KMS-11 (cell line): ENCODE results near the gene PIN1.

ENCODE experiments used
- H2AFZ ChIP-seq: fragments of 200-600 bp; sonication (generic); 2 replicates; pipeline ENCODE4 v1.6.1; 2016; ENCODE audit warnings: antibody characterized with exemption, mixed run types, low read depth
- H3K27ac ChIP-seq: fragments of 200-600 bp; sonication (generic); 2 replicates; pipeline ENCODE4 v1.6.1; 2016; ENCODE audit warnings: mild to moderate bottlenecking, mixed run types
- H3K27me3 ChIP-seq: fragments of 200-600 bp; sonication (generic); 2 replicates; pipeline ENCODE4 v1.6.1; 2017; ENCODE audit warnings: mild to moderate bottlenecking, low read depth, mixed run types, moderate library complexity; ENCODE audit not compliant: insufficient read depth
- H3K36me3 ChIP-seq: fragments of 200-600 bp; sonication (generic); 2 replicates; pipeline ENCODE4 v1.6.1; 2017; ENCODE audit warnings: mild to moderate bottlenecking, mixed run types; ENCODE audit not compliant: insufficient read depth
- H3K4me1 ChIP-seq: fragments of 200-600 bp; sonication (generic); 2 replicates; pipeline ENCODE4 v1.6.1; 2016; ENCODE audit warnings: mild to moderate bottlenecking, low read depth, mixed run types; ENCODE audit not compliant: poor library complexity, severe bottlenecking
- H3K4me2 ChIP-seq: fragments of 200-600 bp; sonication (generic); 2 replicates; pipeline ENCODE4 v1.7.0; 2016; ENCODE audit warnings: mild to moderate bottlenecking, mixed run types
- H3K4me3 ChIP-seq: fragments of 200-600 bp; sonication (generic); IDR thresholded peaks from 2 replicates; pipeline ENCODE4 v1.6.1; 2017; ENCODE audit warnings: low read depth, low read length, mixed read lengths; ENCODE audit not compliant: insufficient read depth
- H3K79me2 ChIP-seq: fragments of 200-600 bp; sonication (generic); 2 replicates; pipeline ENCODE4 v1.6.1; 2016; ENCODE audit warnings: low read depth, mixed run types; ENCODE audit not compliant: insufficient read depth
- H3K9ac ChIP-seq: fragments of 200-600 bp; sonication (generic); 2 replicates; pipeline ENCODE4 v1.6.1; 2016; ENCODE audit warnings: mild to moderate bottlenecking, mixed run types
- H4K20me1 ChIP-seq: fragments of 200-600 bp; sonication (generic); 2 replicates; pipeline ENCODE4 v1.6.1; 2016; ENCODE audit warnings: mild to moderate bottlenecking, mixed run types; ENCODE audit not compliant: insufficient read depth
- CTCF ChIP-seq: fragments of 200-600 bp; sonication (generic); conservative IDR thresholded peaks from 2 replicates; pipeline ENCODE4 v1.6.1; 2017; ENCODE audit warnings: low read depth, mild to moderate bottlenecking, antibody characterized with exemption, low read length, moderate library complexity, mixed read lengths

The PIN1 gene

GRCh38 chr19:9849791-9850190, 14.7 kb downstream of the PIN1 start:
- TF ChIP-seq CTCF = no peak

GRCh38 chr19:9850235-9850959, 15.3 kb downstream of the PIN1 start:
- no peaks in the 10 kb centered on the region for H3K27me3 ChIP-seq

More at GRCh38 chr19:9849791-9850190, 14.7 kb downstream of the PIN1 start:
- H2AFZ ChIP-seq = no peak overlapping the region
- H3K79me2 ChIP-seq = no peaks in the 10 kb centered on the region
- no peaks in the 10 kb centered on the region for H4K20me1 ChIP-seq
- H3K9ac ChIP-seq = no peak overlapping the region
- no peak overlapping the region for H3K27ac ChIP-seq
- no peaks in the 10 kb centered on the region for H3K27me3 ChIP-seq
- no peaks in the 10 kb centered on the region for H3K36me3 ChIP-seq
- no peak overlapping the region for H3K4me2 ChIP-seq
- no peak overlapping the region for H3K4me3 ChIP-seq
- no peaks in the 10 kb centered on the region for H3K4me1 ChIP-seq

DNA sequence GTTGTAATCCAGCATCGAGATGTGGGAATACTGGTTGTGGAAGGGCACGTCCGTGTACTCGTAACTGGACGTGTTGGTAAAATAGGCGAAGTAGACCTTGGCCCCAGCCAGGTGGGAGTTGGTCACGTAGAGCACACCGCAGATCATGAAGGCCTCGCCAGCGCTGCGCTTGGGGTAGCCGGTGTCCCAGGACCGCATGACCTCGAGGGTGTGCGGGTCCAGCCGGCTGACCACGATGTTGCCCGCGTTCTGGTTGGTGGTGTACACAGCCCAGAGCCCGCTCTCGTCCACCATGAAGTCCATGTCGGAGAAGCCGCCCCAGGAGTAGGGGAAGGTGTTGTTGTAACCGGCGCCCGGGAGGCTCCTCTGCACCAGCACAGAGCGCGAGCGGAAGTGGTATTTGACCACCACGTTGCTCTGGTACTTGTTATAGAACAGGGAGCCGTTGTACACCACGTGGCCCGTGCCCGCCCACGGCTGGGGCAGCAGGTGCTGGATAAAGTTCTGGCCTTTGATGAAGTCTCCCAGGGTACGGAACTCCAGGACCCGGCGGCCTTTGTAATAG, 19.2 kb downstream of the PIN1 start:
- TF ChIP-seq CTCF = no peak
- Histone ChIP-seq H3K36me3 (no peaks in the 10 kb centered on the region), H3K27me3 (no peaks in the 10 kb centered on the region), H3K4me1 (no peaks in the 10 kb centered on the region), H3K9ac (no peak overlapping the region), H2AFZ (no peak overlapping the region), H3K4me2 (no peak overlapping the region), H3K4me3 (no peak overlapping the region), H3K79me2 (no peaks in the 10 kb centered on the region), H4K20me1 (no peaks in the 10 kb centered on the region), H3K27ac (no peak overlapping the region)

More at GRCh38 chr19:9850235-9850959, 15.3 kb downstream of the PIN1 start:
- Histone ChIP-seq H4K20me1 (no peaks in the 10 kb centered on the region), H2AFZ (no peak overlapping the region), H3K79me2 (no peaks in the 10 kb centered on the region), H3K4me2 (no peak overlapping the region), H3K27ac (no peak overlapping the region), H3K36me3 (no peaks in the 10 kb centered on the region), H3K4me1 (no peaks in the 10 kb centered on the region), H3K4me3 (no peak overlapping the region), H3K9ac (no peak overlapping the region)
- TF ChIP-seq CTCF = no peak

DNA sequence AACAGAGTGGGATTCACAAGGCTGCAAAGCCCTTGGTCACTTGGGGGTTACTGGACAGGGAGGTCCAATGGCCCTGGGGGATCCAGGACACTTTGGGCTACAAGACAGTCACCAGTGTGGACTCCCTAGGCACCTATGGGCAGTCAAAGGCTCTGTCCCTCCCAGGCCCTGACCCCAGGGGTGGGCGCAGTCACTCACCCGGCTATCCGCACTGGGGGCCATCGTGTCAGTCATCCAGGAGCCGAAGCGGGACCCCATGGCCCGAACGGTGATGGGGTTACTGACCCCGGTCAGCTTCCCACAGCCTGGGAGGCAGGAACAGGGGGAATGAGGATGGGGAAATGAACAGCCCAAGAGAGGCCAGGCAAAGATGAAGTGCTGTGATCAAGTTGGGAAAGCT, 21.5 kb downstream of the PIN1 start:
- no peaks in the 10 kb centered on the region for H3K4me1 ChIP-seq
- H3K36me3 ChIP-seq = no peaks in the 10 kb centered on the region
- H3K9ac ChIP-seq = no peak overlapping the region
- no peak overlapping the region for H3K27ac ChIP-seq
- H3K27me3 ChIP-seq = no peaks in the 10 kb centered on the region; the same call in 1 of the 2 replicates
- H3K4me2 ChIP-seq = no peak overlapping the region
- no peaks in the 10 kb centered on the region for H4K20me1 ChIP-seq
- H3K79me2 ChIP-seq = no peaks in the 10 kb centered on the region
- no peak overlapping the region for H3K4me3 ChIP-seq
- TF ChIP-seq CTCF = no peak
- H2AFZ ChIP-seq = no peak overlapping the region
